Right renal cortex interstitium (tissue), 3 donors: ENCODE measurements around the gene RPUSD4. TPM values are rescaled to one million over a fixed set of nuclear protein-coding genes. Genes with fewer than 3 reads are reported as not detected.

Experiments
- DNase-seq, 3 donors: peaks; one replicate each; pipeline ENCODE4 v3.0.0-alpha.2; 2013; ENCODE audit warnings: low read depth in 3 of 3, low spot score in 2 of 3
- polyA plus RNA-seq, 3 donors: library from polyadenylated mRNA; unstranded; fragments of 120-200 nt; gene quantifications; one replicate each; pipeline ENCODE4 v1.2.1, GENCODE V29; 2013; ENCODE audit not compliant: insufficient read length in 3 of 3

The RPUSD4 gene
- polyA plus RNA-seq, 3 donors, result 28.4 to 29.6 (median 28.4) TPM

- DNase-seq, result no peak
These were observed 3.0 kb upstream of the RPUSD4 start for GRCh38 chr11:126214441-126214840.

DNA sequence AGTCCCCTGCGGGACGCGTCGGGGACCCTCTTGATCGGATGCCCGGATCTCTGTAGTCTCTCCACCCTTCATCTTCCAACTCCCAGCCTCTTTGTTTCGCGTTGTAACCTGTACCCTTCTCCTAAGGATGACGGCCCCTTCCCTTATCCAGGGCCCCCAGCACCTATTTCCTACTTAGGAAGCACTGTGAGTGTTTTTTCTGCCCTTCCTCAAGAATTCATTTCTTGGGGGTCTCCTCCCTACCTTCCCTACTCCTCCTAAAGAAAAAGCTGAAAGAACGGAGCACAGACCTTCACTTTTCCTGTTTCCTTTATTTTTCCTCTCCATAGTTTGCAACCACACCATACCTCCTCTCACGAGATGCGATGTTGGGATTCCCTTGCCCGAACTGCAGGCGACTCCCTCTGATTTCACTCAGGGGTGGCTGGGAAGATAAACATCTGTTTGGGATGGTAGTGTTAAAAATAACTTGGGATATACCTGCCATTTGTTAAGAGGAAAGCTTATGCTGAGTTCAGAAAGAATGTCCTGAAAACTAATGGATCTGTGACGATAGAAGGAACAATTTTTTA is 725 bp upstream of the RPUSD4 start:
- no peak for DNase-seq

GRCh38 chr11:126210871-126211235 is 597 bp downstream of the RPUSD4 start:
- no peak for DNase-seq

DNA sequence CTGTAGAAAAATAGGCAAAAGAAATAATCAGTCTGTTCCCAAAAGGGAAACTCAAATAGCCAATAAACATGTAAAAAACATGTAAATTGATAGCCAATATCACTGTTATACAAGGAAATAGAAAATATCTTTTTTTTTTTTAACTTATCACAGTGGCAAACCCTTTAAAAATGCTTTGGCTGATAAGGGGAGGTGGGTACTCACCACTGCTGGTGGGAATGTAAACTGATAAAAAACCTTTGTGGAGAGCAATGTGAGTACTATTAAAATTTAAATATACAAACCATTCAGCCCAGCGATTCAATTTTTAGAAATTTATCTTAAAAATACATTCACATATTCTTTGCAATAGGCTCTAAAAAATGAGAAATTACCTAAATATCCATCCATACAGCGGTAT is 3.6 kb downstream of the RPUSD4 start:
- no peak for DNase-seq

DNA sequence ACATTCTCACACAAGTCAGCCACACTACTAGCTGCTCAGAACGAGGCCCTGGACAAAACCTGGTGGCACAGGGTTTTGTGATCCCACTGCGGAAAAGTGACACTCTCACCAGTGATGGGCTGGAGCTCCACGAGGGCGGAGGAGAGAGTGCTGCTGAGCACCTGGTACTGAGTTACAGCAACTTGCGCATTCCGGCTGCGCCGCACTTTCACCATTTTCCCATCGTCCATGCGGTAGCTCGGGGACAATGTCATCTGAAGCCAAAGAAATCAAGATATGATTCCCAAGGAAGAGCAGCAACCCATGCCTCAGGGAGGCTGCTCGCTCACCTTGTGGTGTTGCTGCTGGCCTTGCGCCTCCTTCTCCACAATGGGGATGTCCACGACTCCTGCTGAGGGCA is 6.1 kb downstream of the RPUSD4 start:
- DNase-seq, result no peak

DNA sequence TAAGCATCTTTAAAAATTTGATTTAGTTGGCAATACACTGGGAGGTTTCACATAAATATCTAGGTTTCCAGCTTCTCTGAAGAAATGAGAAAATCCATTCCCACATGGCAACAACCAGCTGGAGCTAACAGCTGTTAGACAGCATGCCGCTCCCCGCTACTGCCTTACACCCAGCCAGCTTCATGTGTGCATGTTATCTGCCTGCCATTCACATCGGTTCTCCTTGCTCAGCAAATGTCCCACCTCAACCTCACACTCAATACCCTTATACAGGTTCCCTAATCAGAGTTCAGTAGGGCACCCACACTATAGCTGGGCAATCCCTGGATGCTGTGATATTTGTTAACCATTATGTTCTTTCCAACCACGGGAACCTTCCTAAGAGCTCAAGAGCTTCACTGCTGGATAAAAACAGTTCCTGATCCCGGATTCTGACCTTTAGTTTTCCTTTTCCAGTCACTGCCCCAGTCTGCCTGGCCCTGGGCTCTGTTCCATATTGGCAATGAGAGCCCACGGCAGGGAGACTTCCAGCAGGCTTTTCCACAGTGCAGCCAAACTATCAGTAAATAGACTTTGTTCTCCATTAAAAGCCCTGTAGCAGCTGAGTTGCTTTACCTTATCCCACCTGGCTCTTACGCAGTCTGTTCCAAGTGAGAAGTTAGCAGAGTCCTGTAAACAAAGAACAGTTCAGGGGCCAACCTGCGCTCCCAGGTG is 8.6 kb downstream of the RPUSD4 start:
- no peak for DNase-seq

DNA sequence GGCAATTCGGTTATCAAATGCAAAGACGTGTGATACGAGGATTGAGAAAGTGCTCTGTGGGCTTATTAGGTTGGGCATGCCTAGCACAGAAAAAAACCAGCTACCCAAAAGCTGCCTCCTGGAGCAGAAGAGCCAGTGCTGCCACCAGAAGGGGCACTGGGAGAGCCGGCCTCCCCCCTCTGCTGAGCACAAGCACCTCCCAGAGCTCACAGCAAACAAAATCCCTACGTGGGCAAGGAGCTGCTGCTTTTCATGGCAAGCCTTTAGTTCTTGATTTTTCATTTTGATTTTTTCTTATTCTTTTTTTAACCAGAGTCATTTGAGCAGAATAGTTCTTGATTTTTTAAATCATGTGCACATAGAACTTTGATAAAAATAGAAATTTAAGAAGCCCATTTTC is 12.8 kb downstream of the RPUSD4 start:
- no peak for DNase-seq

- no peak for DNase-seq
These were observed 14.0 kb downstream of the RPUSD4 start for GRCh38 chr11:126197277-126197939.

- DNase-seq, result no peak
These were observed 16.3 kb downstream of the RPUSD4 start for GRCh38 chr11:126195119-126195518.

DNA sequence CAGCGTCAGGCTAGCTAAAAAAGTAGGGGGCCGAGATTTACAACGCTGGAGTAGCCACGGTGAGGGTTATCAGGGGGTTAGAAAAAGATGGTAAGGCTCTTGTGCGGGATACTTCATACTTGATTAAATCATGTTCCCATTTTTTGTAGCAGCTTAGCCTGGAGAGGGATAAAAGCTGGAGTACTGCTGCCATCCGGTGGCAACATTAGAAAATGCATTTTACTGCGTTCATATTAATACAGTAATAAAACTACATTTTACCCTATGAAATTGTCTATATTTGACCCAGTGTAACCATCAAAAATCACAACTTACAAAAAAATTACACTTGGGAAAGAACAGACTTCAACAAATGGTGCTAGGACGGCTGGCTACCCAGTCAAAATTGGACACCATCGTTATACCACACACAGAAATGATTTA is 17.3 kb downstream of the RPUSD4 start:
- no peak for DNase-seq

DNA sequence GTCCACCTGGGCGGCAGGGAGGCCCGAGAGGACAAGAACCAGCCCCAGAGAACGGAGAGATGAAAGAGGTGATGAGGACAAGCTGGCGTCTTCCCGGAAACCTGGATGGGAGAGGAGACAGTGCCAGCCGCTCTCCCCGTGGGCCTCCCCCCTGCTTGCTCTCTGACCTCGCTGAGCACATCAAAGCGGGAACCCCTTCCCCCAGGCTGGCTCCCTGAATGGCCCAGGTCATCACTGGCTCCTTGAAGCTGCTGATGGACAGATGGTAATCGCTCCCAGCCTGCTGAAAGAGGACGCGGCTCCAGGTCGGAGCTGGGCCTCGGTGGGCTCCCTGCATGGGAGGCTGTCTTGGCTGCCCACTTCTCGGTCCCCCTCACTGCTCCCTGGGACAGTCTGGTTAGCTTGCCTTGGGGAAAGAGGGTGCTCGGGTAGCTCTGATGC is 18.4 kb downstream of the RPUSD4 start:
- DNase-seq, result no peak

GRCh38 chr11:126192361-126192760 is 19.1 kb downstream of the RPUSD4 start:
- no peak for DNase-seq

DNA sequence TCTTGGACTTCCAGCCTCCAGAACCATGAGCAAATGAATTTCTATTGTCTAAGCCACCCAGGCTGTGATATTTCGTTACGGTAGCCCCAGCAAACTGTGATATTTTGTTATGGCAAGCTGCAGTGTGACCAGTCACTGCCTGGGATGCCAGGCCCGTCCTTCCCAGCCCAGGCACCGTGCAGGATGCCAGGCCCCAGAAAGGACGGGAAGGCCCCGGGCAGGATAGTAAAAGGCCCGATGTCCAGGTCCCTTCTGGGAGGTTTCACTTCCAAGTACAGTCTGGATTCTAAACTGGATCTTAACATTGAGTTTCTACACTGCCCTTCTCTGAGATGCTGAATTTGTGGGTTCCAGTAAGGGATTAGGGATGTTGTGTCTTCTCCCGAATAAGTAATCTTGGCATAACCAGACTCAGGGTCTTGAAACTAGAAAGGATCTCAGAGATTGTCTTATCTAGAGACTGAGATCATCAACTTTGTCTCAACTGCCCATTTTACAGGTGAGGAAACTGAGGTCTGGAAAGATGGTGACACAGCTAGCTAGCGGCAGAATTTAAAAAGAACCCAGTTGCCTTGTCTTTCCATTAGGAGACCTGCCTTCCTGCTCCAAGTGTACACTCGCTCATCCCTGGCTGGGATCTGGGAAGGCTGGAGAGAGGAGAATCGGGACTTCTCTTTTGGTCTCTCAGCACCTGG is 19.9 kb downstream of the RPUSD4 start:
- no peak for DNase-seq

- DNase-seq, result no peak
These were observed 20.7 kb downstream of the RPUSD4 start for GRCh38 chr11:126190792-126191191.

DNA sequence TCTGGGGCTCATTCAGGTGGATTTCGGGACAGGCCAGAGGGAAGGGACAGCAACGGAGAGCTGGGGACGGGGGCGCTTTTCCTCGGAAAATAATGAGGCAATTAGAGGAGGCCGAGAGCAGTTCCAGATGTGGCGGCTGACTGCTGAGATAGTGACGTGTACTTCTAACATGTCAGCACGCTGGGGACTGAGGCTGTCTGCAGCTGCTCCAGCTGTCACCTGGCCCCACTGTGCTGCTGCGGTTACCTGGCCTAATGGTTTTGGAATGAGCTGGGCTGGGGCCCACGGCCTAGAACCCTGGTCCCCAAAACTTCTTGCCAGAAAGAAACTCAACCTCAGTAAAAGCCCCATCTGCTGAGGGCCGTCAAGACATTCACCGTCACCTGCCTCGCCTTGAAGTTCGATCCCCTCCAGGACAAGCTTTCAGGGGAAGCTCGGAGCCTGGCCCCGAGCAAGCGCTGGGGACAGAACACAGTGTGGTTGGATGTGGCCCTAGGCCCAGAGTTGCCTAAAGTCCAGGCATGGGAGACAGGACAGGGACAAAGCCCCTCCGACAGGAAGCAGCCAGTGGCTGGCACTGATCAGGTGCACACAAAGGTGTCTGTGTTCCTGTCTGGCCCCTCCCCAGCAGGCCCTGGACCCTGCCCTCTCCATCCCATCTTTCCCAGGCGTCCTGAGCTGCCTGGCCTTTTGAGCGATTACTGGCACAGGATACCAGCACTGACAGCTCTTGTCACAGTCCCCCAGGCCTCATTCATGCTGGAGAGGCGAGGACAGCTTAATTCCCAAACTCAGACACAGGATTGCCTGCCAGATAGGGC is 22.1 kb downstream of the RPUSD4 start:
- DNase-seq, result no peak

- no peak for DNase-seq
These were observed 22.9 kb downstream of the RPUSD4 start for GRCh38 chr11:126188332-126189108.

DNA sequence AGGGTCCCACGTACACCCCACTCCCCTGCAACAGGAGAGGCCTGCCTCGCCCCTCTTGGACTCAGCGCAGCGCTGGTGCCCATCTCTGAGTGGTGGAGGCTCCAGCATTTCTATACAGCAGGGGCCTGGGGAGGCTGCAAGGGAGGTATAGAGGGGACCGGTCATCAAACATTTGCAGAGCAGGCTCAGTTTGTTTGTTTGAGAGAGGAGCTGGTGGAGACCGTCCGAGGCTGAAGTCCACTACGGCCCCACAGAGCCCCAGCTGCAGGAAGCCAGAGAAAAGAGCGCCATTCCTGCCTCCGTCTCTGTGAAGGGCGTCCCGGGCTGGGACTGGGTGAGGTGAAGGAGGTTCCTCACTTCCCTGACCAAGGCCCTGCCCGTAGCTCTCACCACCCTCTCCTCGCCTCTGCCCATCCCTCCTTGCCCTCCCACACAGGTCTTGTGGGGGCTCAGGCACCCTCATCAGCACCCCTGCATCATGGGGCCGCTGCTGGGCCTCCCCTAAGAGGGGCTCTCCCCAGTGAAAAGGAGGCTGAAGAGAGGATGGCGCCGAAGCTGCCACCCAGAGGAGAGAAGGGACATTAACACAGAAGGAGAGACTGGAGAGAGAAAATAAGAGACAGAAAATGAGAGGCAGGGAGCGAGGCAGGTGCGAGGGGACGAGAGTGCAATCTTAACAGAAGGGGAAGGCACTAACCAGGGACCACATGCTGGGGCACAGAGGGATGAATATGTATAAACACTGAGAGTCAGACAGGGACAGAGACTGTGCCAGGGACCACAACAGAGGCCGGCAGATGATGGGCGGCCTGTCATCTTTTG is 24.5 kb downstream of the RPUSD4 start:
- DNase-seq, result no peak

GRCh38 chr11:126186025-126186698 is 25.3 kb downstream of the RPUSD4 start:
- no peak for DNase-seq
